ENCODE measurements around the gene RCHY1. TPM values are rescaled to one million over a fixed set of nuclear protein-coding genes. Genes with fewer than 3 reads are reported as not detected.

The RCHY1 gene
- total and polyA plus RNA-seq, 2 donors (not counting 3 experiments of a cell fraction or from before 2014, with no cell fraction given), result 21.1 to 30.9 TPM

- H4K20me1 ChIP-seq (replicated peaks; ENCODE audit: control insufficient read depth, extremely low read depth, insufficient read depth, low read length), result no peaks in the 10 kb centered on the region
- H3K79me2 ChIP-seq (ENCODE audit: control insufficient read depth, insufficient read depth, low read length), result no peaks in the 10 kb centered on the region
- no peaks in the 10 kb centered on the region for H3K9me1 ChIP-seq (replicated peaks; ENCODE audit: control insufficient read depth, extremely low read depth, insufficient read depth, low read length)
- CTCF ChIA-PET, result interaction anchor here (1.0 kb wide), 5 partner anchors 52 to 498 kb away, joined by 3 to 9 read pairs (median 3); no protein-coding TSS in a partner anchor
- peaks cover 0 to 4% of the 10 kb centered on the region in 2 experiments for H3K27me3 ChIP-seq (ENCODE audit: control insufficient read depth in 2 of 2, insufficient read depth in 2 of 2, low read length in 2 of 2)
- H3K4me3 ChIP-seq (replicated peaks in 1 of 3; ENCODE audit: insufficient read depth in 1 of 3, low read depth in 1 of 3, low read length in 3 of 3), result no peak overlapping the region
- dilution Hi-C loops (cut with MboI; ENCODE audit: extremely low pct_ligation_motif_present, low sequenced_read_pairs), result no loop called here
- FAIRE-seq (peak; percentile 38), DNase-seq (ENCODE audit: low read depth, low spot score) (peak; percentile 19)
- intact Hi-C loops (cut with micrococcal nuclease), result loop anchor here (5.0 kb wide), 1 partner anchor 415 kb away; no protein-coding TSS in a partner anchor
- H2AFZ ChIP-seq (ENCODE audit: low read depth, low read length), result no peak overlapping the region
- no TSS peak for BruUV-seq (replicated peaks)
- H3K4me1 ChIP-seq (ENCODE audit: control insufficient read depth, extremely low read depth, insufficient read depth, low read length), result no peaks in the 10 kb centered on the region
- POLR2A ChIA-PET, result no interaction called here
- TF ChIP-seq POLR2AphosphoS5 (IDR thresholded peaks at IDR 0.05; ENCODE audit: insufficient read depth, low read depth, low read length), result no peak
- no peak for TF ChIP-seq EZH2 (IDR thresholded peaks at IDR 0.05; ENCODE audit: borderline replicate concordance, low read depth, low read length, severe bottlenecking)
- no peak for TF ChIP-seq FOS (IDR thresholded peaks at IDR 0.05; ENCODE audit: borderline replicate concordance, insufficient read depth, low read length)
- TF ChIP-seq POLR2A (IDR thresholded peaks at IDR 0.05; ENCODE audit: low read depth, low read length), result no peak
- TF ChIP-seq CTCF (IDR thresholded peaks at IDR 0.05; ENCODE audit: extremely low read depth in 1 of 2, insufficient read depth in 1 of 2, low read depth in 1 of 2, low read length in 2 of 2), result peak; percentile 27 to 54
- no peak for TF ChIP-seq JUN (IDR thresholded peaks at IDR 0.05; ENCODE audit: borderline replicate concordance, insufficient read depth, insufficient read length, low read depth)
- H3K4me2 ChIP-seq (ENCODE audit: insufficient read depth, low read length), result no peak overlapping the region
- no peaks in the 10 kb centered on the region for H3K36me3 ChIP-seq (ENCODE audit: control insufficient read depth in 2 of 2, extremely low read depth in 1 of 2, insufficient read depth in 2 of 2, low read length in 2 of 2)
- H3K9ac ChIP-seq (replicated peaks; ENCODE audit: extremely low read depth, insufficient read depth, low read length), result no peak overlapping the region
- no peaks in the 10 kb centered on the region for H3K9me3 ChIP-seq (replicated peaks; ENCODE audit: control insufficient read depth, insufficient read depth, low read length)
- H3K27ac ChIP-seq (ENCODE audit: insufficient read depth, low read depth, low read length), result no peak overlapping the region
Observed at GRCh38 chr4:75432683-75433082, 81.5 kb downstream of the RCHY1 start.

- Histone ChIP-seq H2AFZ (ENCODE audit: low read depth, low read length) (no peak overlapping the region), H3K9me1 (replicated peaks; ENCODE audit: control insufficient read depth, extremely low read depth, insufficient read depth, low read length) (no peaks in the 10 kb centered on the region), H3K4me2 (ENCODE audit: insufficient read depth, low read length) (no peak overlapping the region), H4K20me1 (replicated peaks; ENCODE audit: control insufficient read depth, extremely low read depth, insufficient read depth, low read length) (no peaks in the 10 kb centered on the region), H3K9me3 (replicated peaks; ENCODE audit: control insufficient read depth, insufficient read depth, low read length) (no peaks in the 10 kb centered on the region), H3K27me3 (ENCODE audit: control insufficient read depth in 2 of 2, insufficient read depth in 2 of 2, low read length in 2 of 2) (peaks cover 0 to 4% of the 10 kb centered on the region in 2 experiments), H3K4me1 (ENCODE audit: control insufficient read depth, extremely low read depth, insufficient read depth, low read length) (no peaks in the 10 kb centered on the region), H3K36me3 (ENCODE audit: control insufficient read depth in 2 of 2, extremely low read depth in 1 of 2, insufficient read depth in 2 of 2, low read length in 2 of 2) (no peaks in the 10 kb centered on the region), H3K9ac (replicated peaks; ENCODE audit: extremely low read depth, insufficient read depth, low read length) (no peak overlapping the region), H3K27ac (ENCODE audit: insufficient read depth, low read depth, low read length) (no peak overlapping the region), H3K79me2 (ENCODE audit: control insufficient read depth, insufficient read depth, low read length) (no peaks in the 10 kb centered on the region), H3K4me3 (replicated peaks in 1 of 3; ENCODE audit: insufficient read depth in 1 of 3, low read depth in 1 of 3, low read length in 3 of 3) (no peak overlapping the region)
- DNase-seq (ENCODE audit: low read depth, low spot score) (no peak), FAIRE-seq (no peak)
- TF ChIP-seq FOS (IDR thresholded peaks at IDR 0.05; ENCODE audit: borderline replicate concordance, insufficient read depth, low read length), result no peak
- no peak for TF ChIP-seq POLR2A (IDR thresholded peaks at IDR 0.05; ENCODE audit: low read depth, low read length)
- no peak for TF ChIP-seq JUN (IDR thresholded peaks at IDR 0.05; ENCODE audit: borderline replicate concordance, insufficient read depth, insufficient read length, low read depth)
- TF ChIP-seq GATA2 (IDR thresholded peaks at IDR 0.05; ENCODE audit: insufficient read depth, insufficient read length, low read depth, low read length), result no peak
- TF ChIP-seq EZH2 (IDR thresholded peaks at IDR 0.05; ENCODE audit: borderline replicate concordance, low read depth, low read length, severe bottlenecking), result no peak
- TF ChIP-seq MAX (IDR thresholded peaks at IDR 0.05; ENCODE audit: insufficient read depth, insufficient read length), result no peak
- TF ChIP-seq CTCF (IDR thresholded peaks at IDR 0.05; ENCODE audit: extremely low read depth in 1 of 2, insufficient read depth in 1 of 2, low read depth in 1 of 2, low read length in 2 of 2), result no peak
- no peak for TF ChIP-seq MYC (IDR thresholded peaks at IDR 0.05; ENCODE audit: low read depth, low read length)
- TF ChIP-seq POLR2AphosphoS5 (IDR thresholded peaks at IDR 0.05; ENCODE audit: insufficient read depth, low read depth, low read length), result no peak
- CTCF ChIA-PET, result no interaction called here
- intact Hi-C loops (cut with micrococcal nuclease), result no loop called here
- dilution Hi-C loops (cut with MboI; ENCODE audit: extremely low pct_ligation_motif_present, low sequenced_read_pairs), result no loop called here
- POLR2A ChIA-PET, result no interaction called here
- no TSS peak for BruUV-seq (replicated peaks)
Observed at GRCh38 chr4:75429208-75429607, 85.0 kb downstream of the RCHY1 start.

Measured in endothelial cell of umbilical vein (primary cell).